Measurements from ENCODE around the gene TRAP1.

- TF ChIP-seq SP1 (IDR thresholded peaks at IDR 0.05) (no peak), CTCF (IDR thresholded peaks at IDR 0.05; ENCODE audit: low read depth, low read length, missing input control) (no peak), MAX (IDR thresholded peaks at IDR 0.05) (no peak), TAF1 (conservative IDR thresholded peaks at IDR 0.05) (no peak), YY1 (IDR thresholded peaks at IDR 0.05) (no peak), RAD21 (IDR thresholded peaks at IDR 0.05) (no peak), JUND (IDR thresholded peaks at IDR 0.05) (no peak)
These were observed 15.2 kb downstream of the TRAP1 start for GRCh38 chr16:3702082-3702481.

All from liver (tissue), 3 donors.